NCI-H1436 treated with DMSO at 0.1 percent for 48 hours (cell line): Measurements from ENCODE around the gene PTPRN2.

Experiments
- DNase-seq: peaks from one replicate; lab custom pipeline; 2025; lab: John Stamatoyannopoulos, UW

The PTPRN2 gene

DNA sequence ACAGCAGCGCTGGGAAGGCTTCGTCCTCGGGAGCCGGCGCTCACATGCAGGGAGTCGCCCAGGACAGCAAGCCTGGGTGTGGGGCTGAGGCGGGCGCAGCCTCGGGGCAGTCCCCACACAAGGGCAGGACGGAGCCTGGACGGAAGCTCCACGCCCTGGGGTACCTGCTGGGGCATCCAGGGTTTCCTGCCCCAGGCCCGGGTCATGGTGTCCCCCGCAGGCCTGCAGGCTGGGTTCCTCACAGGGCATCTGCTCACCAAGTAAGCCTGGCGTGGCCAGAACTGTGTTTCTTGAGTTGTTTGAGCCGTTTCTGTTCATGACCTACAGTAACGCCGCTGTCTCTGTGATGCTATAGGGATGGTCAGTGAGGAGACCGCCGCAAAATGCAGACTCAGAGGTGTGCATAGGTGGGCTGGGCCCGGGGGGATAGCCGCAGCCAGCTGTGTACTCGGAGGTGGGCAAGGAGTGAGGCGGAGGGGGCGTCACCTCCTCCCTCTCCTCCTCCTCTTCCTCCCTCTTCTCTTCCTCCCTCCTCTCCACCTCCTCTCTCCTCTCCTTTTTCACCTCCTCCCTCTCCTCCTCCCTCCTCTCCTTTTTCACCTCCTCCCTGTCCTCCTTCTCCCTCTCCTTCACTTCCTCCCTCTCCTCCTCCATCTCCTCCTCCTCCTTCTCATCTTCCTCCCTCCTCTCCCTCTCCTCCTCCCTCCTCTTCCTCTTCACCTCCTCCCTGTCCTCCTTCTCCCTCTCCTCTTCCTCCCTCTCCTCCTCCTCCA, 811.9 kb downstream of the PTPRN2 start:
- no peak for DNase-seq

- no peak for DNase-seq
These were observed 812.5 kb downstream of the PTPRN2 start for GRCh38 chr7:157775021-157775559.

GRCh38 chr7:157774495-157774894, 813.1 kb downstream of the PTPRN2 start:
- no peak for DNase-seq

GRCh38 chr7:157773361-157773760, 814.3 kb downstream of the PTPRN2 start:
- DNase-seq, result no peak

DNA sequence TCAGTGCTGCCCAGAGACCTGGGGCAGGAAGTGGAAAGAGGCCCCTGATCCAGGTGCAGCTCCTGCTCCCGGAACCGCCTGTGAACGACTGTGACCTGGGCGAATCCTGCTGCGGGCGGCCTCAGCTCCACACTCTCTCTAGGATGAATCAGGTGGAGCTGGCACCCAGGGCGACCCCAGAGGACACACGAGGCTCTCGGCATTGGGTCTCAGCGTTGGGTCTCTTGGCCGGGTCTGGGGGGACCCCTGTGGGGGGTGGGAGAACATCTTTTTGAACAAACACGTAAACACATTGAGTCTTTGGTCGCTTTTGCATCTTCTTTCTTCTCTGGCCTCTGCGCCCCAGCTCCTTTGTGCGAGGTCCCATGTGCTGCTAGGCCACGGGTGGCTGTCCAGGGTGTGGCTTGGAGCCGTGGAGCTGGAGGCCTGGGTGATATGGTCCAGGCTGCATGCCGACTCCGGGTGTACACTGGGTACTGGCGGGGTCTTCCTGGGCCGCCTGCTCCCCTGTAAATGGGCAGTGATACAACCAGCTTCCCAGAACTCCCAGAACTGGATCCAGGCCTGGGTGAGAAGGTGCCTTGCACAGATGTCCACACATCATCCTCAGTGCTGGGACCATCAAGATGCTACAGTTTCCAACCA, 815.0 kb downstream of the PTPRN2 start:
- DNase-seq, result no peak

DNA sequence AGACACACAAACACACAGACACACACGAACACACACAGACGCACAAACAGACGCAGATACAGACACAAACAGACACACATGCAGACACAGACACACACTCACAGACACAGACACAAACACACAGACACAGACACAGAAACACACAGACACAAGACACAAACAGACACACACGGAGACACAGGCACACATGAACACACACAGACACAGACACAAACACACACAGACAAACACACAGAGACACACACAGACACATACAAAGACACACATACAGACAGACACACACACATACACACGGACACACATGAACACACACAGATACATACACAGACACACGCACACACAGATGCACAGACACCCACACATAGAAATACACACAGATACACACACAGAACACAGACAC, 815.9 kb downstream of the PTPRN2 start:
- DNase-seq, result no peak

GRCh38 chr7:157770716-157771320, 816.8 kb downstream of the PTPRN2 start:
- no peak for DNase-seq

GRCh38 chr7:157769526-157770215, 818.0 kb downstream of the PTPRN2 start:
- DNase-seq, result no peak

DNA sequence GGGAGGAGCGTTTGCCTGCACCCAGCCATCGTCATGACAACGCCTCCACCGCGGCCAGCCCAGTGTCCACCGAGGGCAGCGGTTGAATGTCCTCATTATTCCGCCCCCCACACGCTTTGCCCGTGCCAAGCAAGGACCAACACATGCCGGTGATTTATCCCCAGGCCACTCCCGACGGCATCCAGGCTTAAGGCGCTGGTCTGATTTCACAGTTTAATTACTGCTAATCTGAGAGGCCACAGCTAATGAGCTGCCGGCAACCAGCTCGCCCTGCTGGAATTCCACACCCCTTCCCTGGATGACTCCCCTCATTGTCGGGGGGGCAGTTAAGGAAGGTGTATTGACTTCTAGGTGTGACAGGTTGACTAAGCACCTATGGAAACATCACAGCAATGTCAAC, 818.5 kb downstream of the PTPRN2 start:
- DNase-seq, result no peak

GRCh38 chr7:157768198-157768597, 819.4 kb downstream of the PTPRN2 start:
- DNase-seq, result no peak

GRCh38 chr7:157767506-157768197, 820.0 kb downstream of the PTPRN2 start:
- DNase-seq, result no peak

- no peak for DNase-seq
These were observed 821.5 kb downstream of the PTPRN2 start for GRCh38 chr7:157766098-157766497.

DNA sequence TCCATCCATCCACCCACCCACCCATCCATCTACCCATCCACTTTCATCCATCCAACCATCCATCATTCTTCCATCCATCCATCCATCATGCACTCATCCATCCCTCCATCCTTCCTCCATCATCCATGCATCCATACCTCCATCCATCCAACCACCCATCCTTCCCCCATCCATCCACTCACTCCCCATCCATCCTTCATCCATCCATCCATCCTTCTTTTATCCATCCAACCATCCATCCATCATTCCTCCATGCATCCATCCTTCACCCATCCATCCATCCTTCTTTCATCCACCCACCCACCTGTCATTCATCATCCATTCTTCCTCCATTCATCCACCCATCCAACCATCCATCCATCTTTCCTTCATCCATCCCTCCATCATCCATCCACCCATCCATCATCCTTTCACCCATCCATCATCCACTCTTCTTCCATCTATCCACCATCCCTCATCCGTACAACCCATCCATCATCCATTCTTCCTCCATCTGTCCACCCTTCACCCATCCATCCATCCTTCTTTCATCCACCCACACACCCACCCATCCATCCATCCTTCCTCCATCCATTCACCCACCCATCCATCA, 822.6 kb downstream of the PTPRN2 start:
- no peak for DNase-seq

DNA sequence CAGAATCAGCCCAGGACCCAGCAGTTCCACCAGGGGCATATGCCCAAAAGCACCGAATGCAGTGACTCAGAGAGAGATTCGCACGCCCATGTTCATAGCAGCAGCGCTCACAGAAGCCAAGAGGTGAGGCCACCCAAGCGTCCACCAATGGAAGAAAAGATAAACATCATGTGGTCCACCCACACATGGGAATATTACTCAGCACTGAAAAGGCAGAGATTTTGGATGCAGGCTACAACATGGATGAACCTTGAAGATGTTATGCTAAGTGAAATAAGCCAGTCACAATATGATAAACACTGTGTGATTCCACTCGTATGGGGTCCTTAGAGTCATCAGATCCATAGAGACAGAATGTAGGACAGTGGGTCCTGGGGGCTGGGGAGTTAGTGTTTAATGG, 823.4 kb downstream of the PTPRN2 start:
- no peak for DNase-seq

GRCh38 chr7:157763279-157764000, 824.2 kb downstream of the PTPRN2 start:
- DNase-seq, result no peak

DNA sequence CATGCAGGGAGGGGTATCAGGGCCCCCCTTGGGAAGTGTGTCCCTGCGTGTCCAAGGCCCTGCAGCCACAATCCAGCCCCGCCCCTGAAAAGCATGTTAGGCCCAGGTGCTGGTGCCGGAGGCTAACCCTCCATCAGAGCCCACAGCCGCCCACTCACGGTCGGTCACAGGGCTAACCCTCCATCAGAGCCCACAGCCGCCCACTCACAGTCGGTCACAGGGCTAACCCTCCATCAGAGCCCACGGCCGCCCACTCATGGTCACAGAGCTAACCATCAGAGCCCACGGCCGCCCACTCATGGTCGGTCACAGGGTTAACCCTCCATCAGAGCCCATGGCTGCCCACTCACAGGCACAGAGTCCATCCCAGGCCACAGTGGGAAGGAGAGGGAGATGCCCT, 824.8 kb downstream of the PTPRN2 start:
- DNase-seq, result no peak

GRCh38 chr7:157760004-157760730, 827.5 kb downstream of the PTPRN2 start:
- no peak for DNase-seq

DNA sequence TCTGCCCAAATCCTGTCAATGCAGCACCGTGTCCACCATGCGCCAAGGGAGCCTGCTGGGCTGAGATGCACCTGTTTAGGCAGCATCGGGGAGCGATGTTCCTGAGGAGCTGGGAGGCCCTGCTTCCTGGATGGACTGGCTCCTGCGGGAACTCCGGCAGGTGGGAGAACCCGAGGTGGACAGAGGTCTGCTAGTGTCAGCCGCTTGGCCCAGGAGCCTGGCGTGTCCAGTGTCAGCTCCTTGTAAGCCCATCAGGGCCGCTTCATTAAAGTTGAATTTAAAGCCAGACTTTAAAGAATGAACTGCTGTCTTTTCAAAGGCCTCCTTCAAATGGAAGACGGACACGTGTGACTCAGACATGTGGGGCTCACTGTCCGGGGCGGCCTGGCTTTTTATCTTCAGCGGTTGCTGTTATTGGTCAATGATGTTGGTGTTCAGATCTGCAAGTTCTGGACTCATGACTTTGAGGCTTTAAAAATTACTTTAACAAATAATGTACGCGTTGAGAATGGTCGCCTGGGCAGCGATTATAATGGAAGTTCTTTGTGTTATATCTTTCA, 828.3 kb downstream of the PTPRN2 start:
- no peak for DNase-seq

- DNase-seq, result no peak
These were observed 829.0 kb downstream of the PTPRN2 start for GRCh38 chr7:157758468-157759245.
